Hematopoietic multipotent progenitor cell treated with erythropoietin and hydrocortisone succinate and interleukin-3 and kit ligand, for 6 days (in vitro differentiated cells): Measurements from ENCODE around the gene OR10J5.
A peak's percentile ranks its signal among the peaks of the same experiment; 100 is the strongest.
"Not testable (repeated sequence)": the region's sequence is repeated elsewhere in the genome, so short reads cannot be mapped to it uniquely, and the experiment has no call there.

Experiments used
- DNase-seq: peaks from one replicate; pipeline ENCODE4 v3.0.0-alpha.2; 2015

The OR10J5 gene

DNA sequence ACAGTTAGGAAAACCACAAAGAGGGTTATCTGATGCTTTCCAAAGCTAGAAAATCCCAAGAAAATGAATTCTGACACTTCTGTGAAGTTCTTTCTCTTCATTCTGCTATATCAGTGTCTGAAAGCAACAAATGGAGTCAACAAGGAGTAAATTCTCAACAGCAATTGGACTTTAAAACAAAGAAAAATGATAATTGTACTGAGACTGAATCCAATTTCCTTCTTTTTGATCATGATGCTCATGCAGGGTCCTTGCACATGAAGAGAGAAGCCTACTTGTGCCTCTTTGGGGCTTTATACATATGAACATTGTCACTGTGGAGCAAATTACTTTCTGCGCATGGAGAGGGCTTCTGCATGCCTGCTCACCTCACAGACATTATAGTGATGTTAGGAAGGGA, at the start of gene OR10J5:
TSS of gene OR10J5 (minus strand) at position 101 of the 400 bp plus-strand sequence. CDS start at position 101, 0 bp downstream.
- no peak for DNase-seq

DNA sequence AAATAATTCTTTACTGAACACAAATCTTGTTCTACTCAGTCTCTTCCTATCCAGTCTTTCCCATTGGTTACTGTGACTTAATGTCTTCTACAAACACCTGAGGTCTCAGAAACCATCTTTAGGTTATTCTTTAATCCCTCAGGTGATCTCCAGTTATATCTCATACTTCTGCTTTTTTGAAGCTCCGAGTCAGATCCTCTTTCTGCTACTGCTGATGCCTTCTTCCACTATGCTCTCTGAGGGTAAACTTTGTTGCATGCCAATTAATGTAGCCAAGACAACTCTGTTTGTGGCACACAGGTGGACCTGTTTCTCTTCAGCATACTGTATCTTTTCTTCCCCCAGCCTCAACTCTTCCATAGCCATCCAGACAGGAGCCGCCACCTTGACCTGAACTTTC, 48.7 kb upstream of the OR10J5 start:
- no peak for DNase-seq

GRCh38 chr1:159581422-159581821, 45.6 kb upstream of the OR10J5 start:
- DNase-seq = no peak

DNA sequence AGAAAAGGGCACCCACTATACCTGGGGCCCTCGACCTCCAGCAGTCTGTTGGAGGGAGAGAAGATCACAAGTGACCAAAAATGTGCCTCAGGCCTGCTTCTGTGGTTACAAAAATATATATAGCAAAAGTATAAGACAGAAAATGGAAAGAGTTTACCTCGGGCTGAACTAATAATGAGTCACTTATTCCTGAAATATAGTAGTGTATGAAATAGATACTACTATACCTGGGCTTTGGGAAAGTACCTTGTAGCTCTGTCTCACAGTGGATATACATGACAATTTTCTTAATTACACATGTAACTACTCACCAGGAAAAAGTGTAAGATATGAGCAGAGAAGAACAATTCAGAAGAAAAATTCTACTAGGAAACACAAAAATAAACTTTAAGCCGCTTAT, 44.5 kb upstream of the OR10J5 start:
- DNase-seq = no peak

DNA sequence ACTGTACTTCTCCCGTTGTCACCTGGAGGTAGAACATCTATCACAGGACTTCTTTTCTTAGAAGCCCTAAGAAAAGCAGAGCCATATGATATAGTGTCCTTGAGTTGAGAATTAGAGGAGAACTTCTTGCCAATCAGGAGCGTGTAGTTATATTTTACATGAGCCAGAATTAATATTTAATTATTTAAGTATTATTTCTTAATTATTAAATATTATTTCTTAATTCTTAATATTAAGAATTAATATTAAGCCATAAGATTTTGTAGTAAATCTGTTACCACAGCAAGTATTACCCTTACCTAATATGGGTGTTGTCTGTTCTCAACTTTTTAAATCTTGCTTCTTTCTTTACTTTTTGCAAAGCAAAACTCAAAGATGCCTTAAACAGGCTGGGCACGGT, 41.6 kb upstream of the OR10J5 start:
- DNase-seq = no peak

DNA sequence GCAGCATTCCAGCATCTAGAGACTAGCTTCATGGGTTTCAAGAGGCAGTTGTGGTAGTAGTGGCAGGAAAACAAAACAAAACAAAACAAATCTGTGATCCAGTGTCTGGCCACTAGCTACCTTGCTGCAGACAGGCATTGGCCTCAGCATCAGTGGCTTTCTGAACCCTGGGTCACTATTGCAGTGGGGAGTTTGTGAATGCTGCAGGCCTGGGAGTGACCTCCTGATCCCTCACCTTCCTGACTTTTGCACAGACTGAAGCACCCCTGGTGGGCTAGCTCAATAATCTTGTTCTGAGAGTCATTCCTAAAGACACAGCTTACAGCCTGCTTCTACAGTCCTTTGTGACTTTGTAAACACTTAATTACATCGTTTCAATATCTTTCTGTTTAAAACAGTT, 26.9 kb upstream of the OR10J5 start:
- no peak for DNase-seq

- DNase-seq = no peak
Observed at GRCh38 chr1:159561497-159561896, 25.7 kb upstream of the OR10J5 start.

DNA sequence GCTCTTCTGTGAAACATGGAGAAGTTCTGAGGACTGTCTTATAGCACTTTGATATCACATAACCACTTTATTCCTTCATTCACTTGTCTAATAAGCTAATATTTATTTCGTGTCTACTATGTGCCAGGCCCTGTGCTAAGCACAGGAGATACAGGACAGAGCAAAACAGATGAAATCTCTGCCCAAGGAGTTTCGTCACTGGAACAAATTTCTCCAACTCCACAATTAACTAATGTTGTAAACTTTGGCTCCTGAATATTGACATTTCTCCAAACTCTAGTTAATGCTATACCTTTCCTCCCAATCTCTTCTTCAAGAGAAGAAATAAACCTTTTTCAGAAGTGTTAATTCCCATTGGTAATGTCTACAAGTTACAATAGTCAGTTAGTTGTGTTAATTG, 24.8 kb upstream of the OR10J5 start:
- no peak for DNase-seq

- no peak for DNase-seq
Observed at GRCh38 chr1:159556931-159557369, 21.1 kb upstream of the OR10J5 start.

GRCh38 chr1:159554696-159555095, 18.9 kb upstream of the OR10J5 start:
- DNase-seq = no peak

- peak; percentile 39 for DNase-seq
Observed at GRCh38 chr1:159554261-159554660, 18.5 kb upstream of the OR10J5 start.

- no peak for DNase-seq
Observed at GRCh38 chr1:159548126-159548525, 12.3 kb upstream of the OR10J5 start.

DNA sequence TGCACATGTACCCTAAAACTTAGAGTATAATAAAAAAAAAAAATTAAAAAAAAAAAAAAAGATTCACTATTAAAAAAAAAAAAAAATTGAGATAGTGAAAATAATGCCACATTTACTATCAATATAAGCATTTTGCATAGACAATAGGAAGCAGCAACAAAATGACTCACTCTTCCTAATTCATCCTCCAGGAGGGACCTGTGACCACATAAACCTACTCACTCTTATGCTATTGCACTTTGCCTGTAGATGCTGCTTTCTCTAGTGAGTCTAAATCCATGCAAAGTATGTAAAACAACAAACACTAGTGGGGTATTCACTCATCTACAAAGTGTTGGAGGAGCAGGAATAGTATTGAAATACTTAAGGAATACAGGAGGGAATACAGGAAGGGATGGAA, 2.9 kb downstream of the OR10J5 start:
- no peak for DNase-seq

DNA sequence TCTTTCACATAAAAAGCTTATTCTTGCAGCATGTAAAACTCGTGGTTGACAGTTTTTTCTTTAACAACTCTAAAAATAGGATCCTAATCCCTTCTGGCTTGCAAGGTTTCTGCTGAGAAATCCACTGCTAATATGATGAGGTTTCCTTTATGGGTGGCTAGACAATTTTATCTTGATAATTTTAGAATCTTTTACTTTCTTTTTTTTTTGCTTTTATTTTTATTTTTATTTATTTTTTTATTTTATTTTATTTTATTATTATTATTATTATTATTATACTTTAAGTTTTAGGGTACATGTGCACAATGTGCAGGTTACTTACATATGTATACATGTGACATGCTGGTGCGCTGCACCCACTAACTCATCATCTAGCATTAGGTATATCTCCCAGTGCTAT, 11.0 kb downstream of the OR10J5 start:
- DNase-seq = not testable (repeated sequence)

- no peak for DNase-seq
Observed at GRCh38 chr1:159510229-159510541, 25.6 kb downstream of the OR10J5 start.

GRCh38 chr1:159509440-159510228, 26.2 kb downstream of the OR10J5 start:
- DNase-seq = no peak

- no peak for DNase-seq
Observed at GRCh38 chr1:159508951-159509350, 26.9 kb downstream of the OR10J5 start.

DNA sequence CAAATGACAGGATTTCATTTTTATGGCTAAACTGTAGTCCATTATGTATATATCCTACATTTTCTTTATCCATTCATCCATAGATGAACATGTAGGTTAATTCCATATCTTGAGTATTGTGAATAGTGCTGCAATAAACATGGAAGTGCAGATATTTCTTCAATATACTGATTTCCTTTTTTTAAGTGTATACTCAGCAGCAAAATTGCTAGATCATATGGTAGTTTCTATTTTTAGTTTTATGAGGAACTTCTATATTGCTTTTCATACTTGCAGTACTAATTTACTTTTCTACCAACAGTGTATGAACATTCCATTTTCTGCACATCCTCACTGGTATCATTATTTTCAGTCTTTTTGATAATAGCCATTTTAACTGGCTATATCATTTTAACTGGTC, 30.1 kb downstream of the OR10J5 start:
- DNase-seq = no peak

DNA sequence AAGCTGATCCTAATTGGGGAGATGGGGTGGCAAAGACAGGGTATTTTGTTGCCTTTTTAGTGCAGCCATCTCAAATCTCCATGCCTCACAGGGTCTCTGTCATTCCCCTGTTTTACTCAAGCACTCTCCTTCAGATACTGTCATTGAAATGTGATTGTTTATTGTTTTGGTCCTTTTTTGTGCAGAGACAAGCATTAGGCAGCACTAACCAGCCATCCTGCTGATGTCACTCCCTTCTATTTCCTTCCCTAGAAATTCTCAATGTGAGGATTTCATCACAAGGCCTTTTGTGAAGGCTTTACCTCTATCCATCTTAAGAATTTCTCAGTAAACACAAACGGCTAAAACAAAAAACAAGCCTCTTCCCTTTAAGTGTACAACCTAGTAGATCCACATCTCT, 34.7 kb downstream of the OR10J5 start:
- DNase-seq = no peak

DNA sequence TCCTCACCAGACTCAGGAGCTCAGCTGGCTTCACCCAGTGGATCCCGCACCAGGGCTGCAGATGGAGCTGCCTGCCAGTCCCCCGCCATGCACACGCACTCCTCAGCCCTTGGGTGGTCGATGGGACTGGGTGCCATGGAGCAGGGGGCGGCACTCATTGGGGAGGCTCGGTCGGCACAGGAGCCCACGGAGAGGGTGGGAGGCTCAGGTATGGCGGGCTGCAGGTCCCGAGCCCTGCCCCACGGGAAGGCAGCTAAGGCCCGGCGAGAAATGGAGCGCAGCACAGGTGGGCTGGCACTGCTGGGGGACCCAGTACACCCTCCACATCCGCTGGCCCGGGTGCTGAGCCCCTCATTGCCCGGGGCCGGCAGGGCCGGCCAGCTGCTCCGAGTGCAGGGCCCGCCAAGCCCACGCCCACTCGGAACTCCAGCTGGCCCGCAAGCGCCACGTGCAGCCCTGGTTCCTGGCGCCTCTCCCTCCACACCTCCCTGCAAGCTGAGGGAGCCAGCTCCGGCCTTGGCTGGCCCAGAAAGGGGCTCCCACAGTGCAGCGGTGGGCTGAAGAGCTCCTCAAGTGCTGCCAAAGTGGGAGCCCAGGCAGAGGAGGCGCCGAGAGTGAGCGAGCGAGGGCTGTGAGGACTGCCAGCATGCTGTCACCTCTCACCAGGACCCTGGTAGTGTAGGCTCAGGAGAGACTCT, 41.1 kb downstream of the OR10J5 start:
- DNase-seq = not testable (repeated sequence)

GRCh38 chr1:159493354-159493753, 42.5 kb downstream of the OR10J5 start:
- DNase-seq = no peak

- no peak for DNase-seq
Observed at GRCh38 chr1:159492575-159493323, 43.1 kb downstream of the OR10J5 start.
